Transverse colon (tissue), 4 donors: ENCODE measurements around the gene PCDHGA12.

Source experiments
- CTCF ChIP-seq, 5 experiments: fragments of 200-600 bp in 3 of 5; fragments of 450-650 bp in 2 of 5; sonication (generic) in 3 of 5; IDR thresholded peaks; 1 replicate in 2 of 5; 2 replicates in 3 of 5; pipeline ENCODE4 v1.5.1; 2016 to 2017; ENCODE audit warnings: antibody characterized with exemption in 5 of 5, inconsistent platforms in 3 of 5, mild to moderate bottlenecking in 2 of 5, moderate library complexity in 1 of 5
- EP300 ChIP-seq: sonication (generic); formaldehyde crosslinking; IDR thresholded peaks from one replicate; pipeline ENCODE4 v1.6.1; 2017; ENCODE audit warnings: antibody characterized with exemption, low read depth
- POLR2A ChIP-seq: fragments of 450-650 bp; IDR thresholded peaks from one replicate; pipeline ENCODE4 v1.6.1; 2016; ENCODE audit warnings: antibody characterized with exemption, mild to moderate bottlenecking, moderate library complexity
- POLR2AphosphoS5 ChIP-seq, 3 donors: sonication (generic); formaldehyde crosslinking; IDR thresholded peaks; one replicate each; pipeline ENCODE4 v1.6.1; 2016; ENCODE audit warnings: antibody characterized with exemption in 3 of 3

- TF ChIP-seq CTCF (IDR thresholded peaks at IDR 0.05), result no peak
- no peak for TF ChIP-seq POLR2A
- TF ChIP-seq EP300, result no peak
- TF ChIP-seq POLR2AphosphoS5 (IDR thresholded peaks at IDR 0.05), result no peak
These were observed 47.6 kb upstream of the PCDHGA12 start, which contains the start of gene PCDHGA7 for GRCh38 chr5:141382469-141383294.
